Measurements from ENCODE around the gene CREG2.

CREG2 gene

DNA sequence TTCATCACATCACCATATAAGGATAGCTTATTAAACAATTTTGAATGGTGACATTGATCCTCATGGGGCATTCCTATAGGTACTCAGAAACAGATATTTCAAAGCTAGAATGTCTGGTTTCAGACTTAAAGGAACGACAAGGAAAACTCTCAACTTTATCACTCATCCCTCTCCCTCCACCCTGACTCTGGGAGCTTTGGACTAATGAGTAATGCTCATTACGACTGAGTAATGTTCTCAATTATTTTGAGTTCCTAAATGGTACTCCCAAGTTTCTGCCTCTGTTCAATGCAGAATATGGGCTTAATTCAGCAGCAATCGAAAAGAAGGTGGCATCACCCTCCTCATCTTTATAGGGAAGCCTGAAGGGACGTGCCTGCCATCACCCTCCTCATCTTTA lies 44.2 kb upstream of the CREG2 start:
- H3K4me3 ChIP-seq (ENCODE audit: low read depth, low read length): no peak overlapping the region
- no peak overlapping the region for H3K27ac ChIP-seq
- H2AFZ ChIP-seq: no peak overlapping the region
- H3K4me2 ChIP-seq (ENCODE audit: low read length): no peak overlapping the region
- no peaks in the 10 kb centered on the region for H3K79me2 ChIP-seq
- no peaks in the 10 kb centered on the region for H3K4me1 ChIP-seq
- H3K9me3 ChIP-seq (ENCODE audit: control insufficient read depth, low read length): no peaks in the 10 kb centered on the region
- H3K27me3 ChIP-seq (ENCODE audit: control insufficient read depth, insufficient read depth, low read length): no peaks in the 10 kb centered on the region
- TF ChIP-seq, protein P1, sequence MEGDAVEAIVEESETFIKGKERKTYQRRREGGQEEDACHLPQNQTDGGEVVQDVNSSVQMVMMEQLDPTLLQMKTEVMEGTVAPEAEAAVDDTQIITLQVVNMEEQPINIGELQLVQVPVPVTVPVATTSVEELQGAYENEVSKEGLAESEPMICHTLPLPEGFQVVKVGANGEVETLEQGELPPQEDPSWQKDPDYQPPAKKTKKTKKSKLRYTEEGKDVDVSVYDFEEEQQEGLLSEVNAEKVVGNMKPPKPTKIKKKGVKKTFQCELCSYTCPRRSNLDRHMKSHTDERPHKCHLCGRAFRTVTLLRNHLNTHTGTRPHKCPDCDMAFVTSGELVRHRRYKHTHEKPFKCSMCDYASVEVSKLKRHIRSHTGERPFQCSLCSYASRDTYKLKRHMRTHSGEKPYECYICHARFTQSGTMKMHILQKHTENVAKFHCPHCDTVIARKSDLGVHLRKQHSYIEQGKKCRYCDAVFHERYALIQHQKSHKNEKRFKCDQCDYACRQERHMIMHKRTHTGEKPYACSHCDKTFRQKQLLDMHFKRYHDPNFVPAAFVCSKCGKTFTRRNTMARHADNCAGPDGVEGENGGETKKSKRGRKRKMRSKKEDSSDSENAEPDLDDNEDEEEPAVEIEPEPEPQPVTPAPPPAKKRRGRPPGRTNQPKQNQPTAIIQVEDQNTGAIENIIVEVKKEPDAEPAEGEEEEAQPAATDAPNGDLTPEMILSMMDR (IDR thresholded peaks at IDR 0.05): no peak
- no peak overlapping the region for H3K9ac ChIP-seq
- no peaks in the 10 kb centered on the region for H3K36me3 ChIP-seq (ENCODE audit: control insufficient read depth, insufficient read depth, low read length)

DNA sequence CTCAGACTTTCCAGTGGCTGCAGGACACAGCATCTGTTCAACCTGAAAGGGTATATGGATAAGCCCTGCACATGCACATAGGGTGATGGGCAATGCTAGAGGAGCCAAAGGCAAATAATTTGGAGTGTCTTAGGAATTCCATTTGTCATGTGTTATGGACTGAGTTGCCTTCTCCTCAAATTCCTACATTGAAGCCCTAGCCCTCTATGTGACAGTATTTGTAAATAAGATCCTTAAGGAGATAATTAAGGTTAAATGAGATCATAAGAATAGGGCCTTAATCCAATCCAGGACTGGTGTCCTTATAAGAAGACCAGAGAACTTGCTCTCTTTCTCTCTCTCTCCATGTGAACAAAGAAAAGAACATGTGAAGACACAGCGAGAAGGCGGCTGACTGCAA lies 42.9 kb upstream of the CREG2 start:
- Histone ChIP-seq H3K4me1 (no peaks in the 10 kb centered on the region), H3K4me2 (ENCODE audit: low read length) (no peak overlapping the region), H3K36me3 (ENCODE audit: control insufficient read depth, insufficient read depth, low read length) (no peaks in the 10 kb centered on the region), H3K9ac (no peak overlapping the region), H3K4me3 (ENCODE audit: low read depth, low read length) (no peak overlapping the region), H3K27me3 (ENCODE audit: control insufficient read depth, insufficient read depth, low read length) (no peaks in the 10 kb centered on the region), H2AFZ (no peak overlapping the region), H3K79me2 (no peaks in the 10 kb centered on the region), H3K9me3 (ENCODE audit: control insufficient read depth, low read length) (no peaks in the 10 kb centered on the region), H3K27ac (no peak overlapping the region)
- TF ChIP-seq, protein P1 (IDR thresholded peaks at IDR 0.05): no peak

DNA sequence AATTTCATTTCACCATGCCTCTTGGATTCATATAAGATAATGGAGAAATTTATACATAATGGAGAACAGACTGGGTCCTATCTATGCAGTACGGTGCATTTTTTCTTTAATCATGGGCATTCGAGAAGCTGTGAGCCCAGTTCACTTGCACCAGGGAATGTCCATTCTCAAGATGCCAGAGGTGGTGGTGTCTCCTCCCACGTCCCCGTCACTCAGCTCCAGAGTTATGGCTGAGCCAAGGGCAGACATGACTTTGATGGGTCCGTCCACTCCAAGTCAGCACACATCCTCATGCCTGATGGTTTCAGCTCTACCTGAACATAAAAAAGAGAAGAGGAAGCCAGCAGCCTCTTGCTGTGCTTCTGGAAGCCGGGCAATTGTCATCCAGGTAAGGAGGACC lies 42.1 kb upstream of the CREG2 start:
- no peaks in the 10 kb centered on the region for H3K9me3 ChIP-seq (ENCODE audit: control insufficient read depth, low read length)
- TF ChIP-seq, protein P1 (IDR thresholded peaks at IDR 0.05): no peak
- H3K79me2 ChIP-seq: no peaks in the 10 kb centered on the region
- no peaks in the 10 kb centered on the region for H3K36me3 ChIP-seq (ENCODE audit: control insufficient read depth, insufficient read depth, low read length)
- H3K9ac ChIP-seq: no peak overlapping the region
- no peak overlapping the region for H3K4me2 ChIP-seq (ENCODE audit: low read length)
- no peak overlapping the region for H3K4me3 ChIP-seq (ENCODE audit: low read depth, low read length)
- no peaks in the 10 kb centered on the region for H3K4me1 ChIP-seq
- no peak overlapping the region for H2AFZ ChIP-seq
- no peak overlapping the region for H3K27ac ChIP-seq
- H3K27me3 ChIP-seq (ENCODE audit: control insufficient read depth, insufficient read depth, low read length): no peaks in the 10 kb centered on the region

DNA sequence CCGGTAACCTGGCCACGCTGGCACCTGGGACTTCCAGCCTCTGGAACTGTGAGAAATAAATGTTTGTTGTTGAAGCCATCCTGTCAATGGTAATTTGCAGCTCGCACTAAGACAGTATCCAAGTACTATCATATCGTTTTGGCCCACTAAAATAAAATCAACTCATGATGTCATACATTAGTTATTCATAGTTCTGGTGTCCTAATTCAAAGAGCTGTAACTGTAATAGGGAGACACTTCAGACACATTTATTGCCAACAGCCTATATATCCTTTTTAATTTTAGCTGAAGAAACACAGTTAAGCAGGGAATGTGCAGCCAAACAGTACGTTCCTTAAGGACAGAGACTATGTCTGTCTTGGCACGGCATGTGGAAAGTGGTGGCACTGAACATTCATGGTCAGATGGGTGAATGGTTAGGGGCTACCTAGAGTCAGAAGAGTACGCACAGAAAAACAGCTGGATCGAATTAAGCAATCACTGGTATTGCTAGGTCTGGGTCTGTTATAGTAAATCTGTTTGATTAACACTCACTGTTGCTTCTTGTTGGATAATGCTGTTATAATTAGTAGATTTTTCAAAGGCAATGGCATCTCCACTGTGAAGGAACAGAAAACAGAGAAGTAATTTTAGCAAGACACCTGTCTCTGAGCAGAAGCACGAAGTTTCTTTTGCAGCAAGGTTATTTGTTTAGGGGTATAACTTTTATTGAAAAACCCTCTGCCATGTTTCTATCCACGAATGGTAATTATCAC lies 41.3 kb upstream of the CREG2 start:
- Histone ChIP-seq H3K9me3 (ENCODE audit: control insufficient read depth, low read length) (no peaks in the 10 kb centered on the region), H3K79me2 (no peaks in the 10 kb centered on the region), H3K4me3 (ENCODE audit: low read depth, low read length) (no peak overlapping the region), H3K27me3 (ENCODE audit: control insufficient read depth, insufficient read depth, low read length) (no peaks in the 10 kb centered on the region), H3K4me1 (no peaks in the 10 kb centered on the region), H3K27ac (no peak overlapping the region), H2AFZ (no peak overlapping the region), H3K9ac (no peak overlapping the region), H3K36me3 (ENCODE audit: control insufficient read depth, insufficient read depth, low read length) (no peaks in the 10 kb centered on the region), H3K4me2 (ENCODE audit: low read length) (no peak overlapping the region)
- TF ChIP-seq, protein P1 (IDR thresholded peaks at IDR 0.05): no peak

DNA sequence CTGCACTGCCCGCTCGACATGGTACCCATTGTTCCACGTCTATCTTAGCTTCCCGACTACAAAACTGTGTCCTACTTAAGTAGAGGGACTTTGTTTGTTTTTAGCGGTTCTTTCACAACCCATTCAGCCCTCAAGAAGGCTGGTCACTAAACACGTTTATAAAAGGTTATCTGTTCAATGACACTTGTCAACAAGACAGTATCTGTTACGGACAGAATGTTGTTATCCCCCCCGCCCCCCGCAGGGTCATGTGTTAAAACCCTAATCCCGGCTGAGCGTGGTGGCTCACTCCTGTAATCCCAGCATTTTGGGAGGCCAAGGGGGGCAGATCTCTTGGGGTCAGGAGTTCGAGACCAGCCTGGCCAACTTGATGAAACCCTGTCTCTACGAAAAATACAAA lies 40.4 kb upstream of the CREG2 start:
- H3K4me1 ChIP-seq: no peaks in the 10 kb centered on the region
- H3K36me3 ChIP-seq (ENCODE audit: control insufficient read depth, insufficient read depth, low read length): no peaks in the 10 kb centered on the region
- no peaks in the 10 kb centered on the region for H3K27me3 ChIP-seq (ENCODE audit: control insufficient read depth, insufficient read depth, low read length)
- TF ChIP-seq, protein P1 (IDR thresholded peaks at IDR 0.05): no peak
- no peak overlapping the region for H2AFZ ChIP-seq
- no peaks in the 10 kb centered on the region for H3K79me2 ChIP-seq
- no peak overlapping the region for H3K4me3 ChIP-seq (ENCODE audit: low read depth, low read length)
- no peak overlapping the region for H3K4me2 ChIP-seq (ENCODE audit: low read length)
- no peak overlapping the region for H3K27ac ChIP-seq
- H3K9me3 ChIP-seq (ENCODE audit: control insufficient read depth, low read length): no peaks in the 10 kb centered on the region
- no peak overlapping the region for H3K9ac ChIP-seq
